Effector memory CD4-positive, alpha-beta T cell (primary cell): ENCODE measurements around the gene ABTB1.
"Not testable (repeated sequence)": the region's sequence is repeated elsewhere in the genome, so short reads cannot be mapped to it uniquely, and the experiment has no call there.

ENCODE experiments used
- DNase-seq, 3 donors: peaks; one replicate each; pipeline ENCODE4 v3.0.0-alpha.2; 2020
- H3K27ac ChIP-seq: 2 replicates; pipeline ENCODE4 v1.7.0; 2013; ENCODE audit warnings: mild to moderate bottlenecking, low read length, moderate library complexity; ENCODE audit not compliant: insufficient read depth, poor library complexity, severe bottlenecking
- H3K27me3 ChIP-seq: replicated peaks from 2 replicates; pipeline ENCODE4 v1.7.0; 2013; ENCODE audit warnings: mild to moderate bottlenecking, low read length; ENCODE audit not compliant: insufficient read depth, control insufficient read depth, poor library complexity, severe bottlenecking
- H3K36me3 ChIP-seq: 2 replicates; pipeline ENCODE4 v1.7.0; 2013; ENCODE audit warnings: mild to moderate bottlenecking, low read length, moderate library complexity; ENCODE audit not compliant: control insufficient read depth, insufficient read depth
- H3K4me1 ChIP-seq: 2 replicates; pipeline ENCODE4 v1.7.0; 2013; ENCODE audit warnings: low read length, mild to moderate bottlenecking; ENCODE audit not compliant: control insufficient read depth, insufficient read depth, poor library complexity, severe bottlenecking
- H3K4me3 ChIP-seq: 2 replicates; pipeline ENCODE4 v1.7.0; 2013; ENCODE audit warnings: low read length, low read depth, mild to moderate bottlenecking; ENCODE audit not compliant: insufficient read depth, poor library complexity, severe bottlenecking
- H3K9me3 ChIP-seq: 2 replicates; pipeline ENCODE4 v1.7.0; 2013; ENCODE audit warnings: mild to moderate bottlenecking, low read length, moderate library complexity; ENCODE audit not compliant: control insufficient read depth

ABTB1 gene

DNA sequence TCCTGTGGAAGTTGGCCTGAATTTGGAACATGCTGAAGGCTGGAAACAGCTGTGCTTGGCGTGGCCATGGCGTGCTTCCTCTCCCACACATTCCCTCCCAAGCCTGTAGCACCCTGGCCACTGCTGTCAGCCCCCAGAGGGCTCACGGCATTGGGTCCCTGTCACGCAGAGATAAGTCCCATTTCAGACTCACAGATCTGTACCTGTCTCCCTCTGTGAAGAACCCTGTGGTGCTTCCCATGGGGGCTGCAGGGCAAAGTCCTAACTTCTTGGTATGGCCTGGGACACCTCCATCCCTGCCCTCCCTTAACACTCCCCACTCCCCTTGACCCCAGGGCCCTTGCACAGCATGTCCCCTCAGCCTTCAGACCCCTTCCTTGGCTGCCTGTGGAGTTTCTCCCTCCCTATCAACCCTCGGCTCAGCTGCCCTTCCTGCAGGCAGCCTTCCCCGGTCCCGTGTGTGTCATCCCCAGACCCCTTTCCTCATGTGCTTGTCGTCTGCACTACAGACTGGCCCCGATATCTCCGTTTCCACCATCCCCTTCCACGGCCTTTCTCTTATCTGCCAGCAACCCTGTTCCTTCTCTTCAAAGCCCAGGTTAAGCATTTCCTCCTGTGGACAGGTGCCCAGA is 28.6 kb downstream of the ABTB1 start:
- no peaks in the 10 kb centered on the region for H3K27me3 ChIP-seq
- no peaks in the 10 kb centered on the region for H3K9me3 ChIP-seq
- no peak overlapping the region for H3K27ac ChIP-seq
- no peak for DNase-seq
- H3K4me3 ChIP-seq, result no peak overlapping the region
- H3K36me3 ChIP-seq, result no peaks in the 10 kb centered on the region
- no peaks in the 10 kb centered on the region for H3K4me1 ChIP-seq

DNA sequence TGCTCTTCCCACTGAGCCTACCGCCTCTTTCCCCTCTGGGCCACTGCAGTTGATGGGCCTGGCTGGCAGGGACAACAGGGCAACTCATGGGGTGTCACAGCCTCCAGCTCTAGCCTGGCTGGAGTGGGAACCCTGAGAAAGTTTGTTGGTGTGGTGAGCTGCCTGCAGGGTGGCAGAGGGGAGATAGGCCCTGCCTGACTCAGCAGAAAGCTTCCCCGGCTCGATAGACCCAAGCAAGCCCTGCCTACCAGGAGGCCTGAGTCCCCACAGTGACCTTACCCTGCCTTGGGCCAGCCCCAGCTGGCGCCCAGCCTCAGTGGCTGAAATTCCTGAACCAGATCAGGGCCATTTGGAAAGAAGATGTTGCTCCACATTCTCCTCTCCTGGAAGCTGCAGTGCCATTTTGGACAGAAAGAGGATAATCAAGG is 29.4 kb downstream of the ABTB1 start:
- no peaks in the 10 kb centered on the region for H3K4me1 ChIP-seq
- H3K4me3 ChIP-seq, result no peak overlapping the region
- DNase-seq, result no peak
- no peak overlapping the region for H3K27ac ChIP-seq
- H3K27me3 ChIP-seq, result no peaks in the 10 kb centered on the region
- H3K36me3 ChIP-seq, result no peaks in the 10 kb centered on the region
- H3K9me3 ChIP-seq, result no peaks in the 10 kb centered on the region

DNA sequence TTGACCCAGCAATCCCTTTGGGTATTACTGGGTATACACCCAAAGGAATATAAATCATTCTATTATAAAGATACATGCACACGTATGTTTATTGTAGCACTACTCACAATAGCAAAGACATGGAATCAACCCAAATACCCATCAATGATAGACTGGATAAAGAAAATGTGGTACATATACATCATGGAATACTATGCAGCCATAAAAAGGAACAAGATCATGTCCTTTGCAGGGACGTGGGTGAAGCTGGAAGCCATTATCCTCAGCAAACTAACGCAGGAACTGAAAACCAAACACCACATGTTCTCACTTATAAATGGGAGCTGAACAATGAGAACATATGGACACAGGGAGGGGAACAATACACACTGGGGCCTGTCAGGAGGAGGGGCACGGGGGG is 32.1 kb downstream of the ABTB1 start:
- not testable (repeated sequence) for DNase-seq, H3K4me3 ChIP-seq, H3K27me3 ChIP-seq, H3K4me1 ChIP-seq, H3K27ac ChIP-seq, H3K36me3 ChIP-seq, H3K9me3 ChIP-seq

DNA sequence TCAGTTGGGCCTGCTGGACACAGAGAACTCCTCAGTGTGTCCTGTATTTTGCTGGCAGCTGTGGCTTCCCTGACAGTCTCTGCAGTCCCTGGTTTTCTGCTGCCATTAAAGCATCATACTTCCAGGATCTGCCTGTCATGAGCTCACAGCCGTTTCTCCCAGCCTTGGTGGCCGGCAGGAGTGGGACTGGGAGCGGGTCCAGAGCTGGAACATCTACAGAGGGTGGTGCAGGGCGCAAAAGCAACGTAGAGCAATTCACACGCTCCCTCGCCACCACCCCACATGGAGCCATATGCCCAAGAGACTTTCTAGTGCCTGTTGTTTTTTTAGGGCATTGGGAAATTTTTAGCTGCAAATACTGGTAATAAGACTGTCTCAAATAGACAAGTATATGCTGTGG is 33.6 kb downstream of the ABTB1 start:
- no peaks in the 10 kb centered on the region for H3K4me1 ChIP-seq
- no peaks in the 10 kb centered on the region for H3K27me3 ChIP-seq
- H3K36me3 ChIP-seq, result no peaks in the 10 kb centered on the region
- H3K4me3 ChIP-seq, result no peak overlapping the region
- H3K27ac ChIP-seq, result no peak overlapping the region
- no peaks in the 10 kb centered on the region for H3K9me3 ChIP-seq
- no peak for DNase-seq

DNA sequence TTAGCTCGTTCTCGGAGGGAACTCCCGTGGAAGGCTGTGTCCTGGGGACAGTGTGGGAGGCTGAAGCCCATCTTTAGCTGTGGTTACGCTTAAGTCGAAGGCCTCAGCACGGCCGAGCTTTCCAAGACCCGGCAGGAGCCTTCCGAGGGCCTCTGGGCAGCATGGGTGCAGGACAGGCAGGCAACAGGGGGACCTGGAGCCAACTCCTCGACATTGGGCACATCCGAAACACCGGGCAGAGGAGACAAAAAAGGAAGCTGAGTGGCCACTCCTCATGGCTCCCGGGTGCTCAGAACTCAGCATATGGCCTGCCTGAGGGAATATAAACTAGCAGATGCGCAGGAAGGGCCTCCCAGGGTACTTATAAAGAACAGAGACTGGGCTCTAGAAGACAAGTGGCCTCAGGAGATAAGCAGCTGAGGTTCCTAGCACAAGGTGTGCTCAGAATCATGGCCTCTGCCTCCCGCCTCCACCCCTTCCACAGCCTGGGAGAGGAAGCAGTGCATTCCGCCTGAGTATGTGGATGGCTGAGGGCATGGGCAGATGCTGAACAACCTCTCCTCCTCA is 34.1 kb downstream of the ABTB1 start:
- Histone ChIP-seq H3K36me3 (no peaks in the 10 kb centered on the region), H3K9me3 (no peaks in the 10 kb centered on the region), H3K27me3 (no peaks in the 10 kb centered on the region), H3K4me1 (no peaks in the 10 kb centered on the region), H3K4me3 (no peak overlapping the region), H3K27ac (no peak overlapping the region)
- no peak for DNase-seq

DNA sequence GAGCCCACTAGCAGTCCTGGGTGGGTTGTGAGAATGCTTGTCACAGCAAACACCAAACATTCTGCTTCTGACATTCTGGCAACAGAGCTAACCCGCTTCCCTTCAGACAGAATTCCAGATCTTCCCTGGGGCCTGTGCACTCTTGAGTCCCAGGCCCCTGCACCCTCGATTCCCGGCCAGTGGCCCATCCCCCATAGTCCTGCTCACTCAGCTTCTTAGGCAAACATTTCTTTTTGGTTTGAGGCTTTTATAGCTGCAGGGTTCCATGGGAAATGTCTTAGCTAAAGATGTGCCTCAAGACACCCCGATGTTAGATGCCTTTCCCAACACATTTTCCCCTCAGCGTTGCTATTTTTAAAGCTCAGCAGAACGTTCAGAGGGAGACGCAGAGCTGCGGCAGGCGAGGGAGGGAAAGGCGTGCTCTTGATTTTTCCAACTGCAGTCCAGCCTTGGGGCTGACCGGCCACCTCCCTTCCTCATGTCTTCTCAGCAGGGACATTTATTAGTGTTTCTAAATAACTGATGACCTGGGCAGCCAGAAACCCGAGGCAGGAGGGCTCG is 35.2 kb downstream of the ABTB1 start:
- no peak for DNase-seq
- Histone ChIP-seq H3K36me3 (no peaks in the 10 kb centered on the region), H3K27ac (no peak overlapping the region), H3K9me3 (no peaks in the 10 kb centered on the region), H3K4me1 (no peaks in the 10 kb centered on the region), H3K4me3 (no peak overlapping the region), H3K27me3 (no peaks in the 10 kb centered on the region)

DNA sequence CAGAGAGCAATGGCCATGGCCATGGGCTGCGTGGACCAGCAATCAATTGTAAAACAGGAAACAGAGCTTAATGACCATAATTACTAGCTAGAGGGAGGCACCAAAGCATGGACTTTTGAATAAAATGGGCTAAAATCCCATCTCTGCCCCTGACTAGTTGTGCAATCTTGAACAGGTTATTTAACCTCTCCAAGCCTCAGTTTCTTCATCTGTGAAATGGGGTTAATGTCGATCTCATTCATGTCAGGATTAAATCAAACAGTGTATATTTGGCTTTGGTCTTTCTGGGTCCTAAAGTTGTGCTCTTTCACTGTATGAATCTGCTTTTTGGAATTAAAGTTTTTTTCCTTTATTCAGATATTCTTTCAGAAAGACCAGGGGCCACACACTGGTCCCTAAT is 36.1 kb downstream of the ABTB1 start:
- H3K27me3 ChIP-seq, result no peaks in the 10 kb centered on the region

DNA sequence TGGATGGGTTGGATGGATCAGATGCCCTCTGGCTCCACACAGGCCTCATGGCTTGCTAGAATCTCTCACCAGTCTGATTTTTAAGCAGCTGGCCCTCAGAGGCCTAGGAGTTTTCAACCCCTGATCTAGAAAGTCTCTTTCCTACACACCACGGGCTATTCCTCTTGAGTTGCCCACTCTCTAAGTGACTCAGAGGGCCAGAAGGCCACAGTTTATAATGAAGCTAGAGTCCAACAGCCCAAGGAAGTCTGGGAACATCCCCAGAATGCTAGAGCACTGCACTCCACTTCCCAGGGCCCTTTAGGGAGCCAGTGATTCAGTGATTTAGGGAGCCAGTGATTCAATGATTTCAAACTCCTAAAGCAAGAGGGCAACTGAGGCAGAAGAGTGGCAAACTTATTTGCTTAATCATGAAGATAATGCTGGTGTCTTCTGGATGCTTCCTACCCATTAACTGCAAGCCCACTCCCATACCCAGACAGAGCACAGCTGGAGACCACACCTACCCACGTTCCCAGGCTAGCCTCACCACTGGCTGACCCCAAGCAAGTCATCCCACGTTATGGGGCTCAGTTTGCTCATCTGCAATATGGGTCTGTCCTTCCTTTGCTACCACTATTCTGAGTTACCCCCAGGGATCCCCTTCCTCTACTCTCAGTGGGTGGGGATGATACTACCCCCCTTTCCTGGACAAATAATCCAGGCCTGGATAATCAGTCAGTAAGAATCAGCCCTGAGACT is 36.7 kb downstream of the ABTB1 start:
- H3K9me3 ChIP-seq, result no peaks in the 10 kb centered on the region
- no peak overlapping the region for H3K27ac ChIP-seq
- H3K36me3 ChIP-seq, result no peaks in the 10 kb centered on the region
- H3K4me3 ChIP-seq, result no peak overlapping the region
- no peaks in the 10 kb centered on the region for H3K27me3 ChIP-seq
- no peaks in the 10 kb centered on the region for H3K4me1 ChIP-seq
- DNase-seq, result no peak

More for the DNA sequence above, 36.1 kb downstream of the ABTB1 start:
- Histone ChIP-seq H3K4me3 (no peak overlapping the region), H3K36me3 (no peaks in the 10 kb centered on the region), H3K27ac (no peak overlapping the region), H3K9me3 (no peaks in the 10 kb centered on the region), H3K4me1 (no peaks in the 10 kb centered on the region)
- DNase-seq, result no peak

DNA sequence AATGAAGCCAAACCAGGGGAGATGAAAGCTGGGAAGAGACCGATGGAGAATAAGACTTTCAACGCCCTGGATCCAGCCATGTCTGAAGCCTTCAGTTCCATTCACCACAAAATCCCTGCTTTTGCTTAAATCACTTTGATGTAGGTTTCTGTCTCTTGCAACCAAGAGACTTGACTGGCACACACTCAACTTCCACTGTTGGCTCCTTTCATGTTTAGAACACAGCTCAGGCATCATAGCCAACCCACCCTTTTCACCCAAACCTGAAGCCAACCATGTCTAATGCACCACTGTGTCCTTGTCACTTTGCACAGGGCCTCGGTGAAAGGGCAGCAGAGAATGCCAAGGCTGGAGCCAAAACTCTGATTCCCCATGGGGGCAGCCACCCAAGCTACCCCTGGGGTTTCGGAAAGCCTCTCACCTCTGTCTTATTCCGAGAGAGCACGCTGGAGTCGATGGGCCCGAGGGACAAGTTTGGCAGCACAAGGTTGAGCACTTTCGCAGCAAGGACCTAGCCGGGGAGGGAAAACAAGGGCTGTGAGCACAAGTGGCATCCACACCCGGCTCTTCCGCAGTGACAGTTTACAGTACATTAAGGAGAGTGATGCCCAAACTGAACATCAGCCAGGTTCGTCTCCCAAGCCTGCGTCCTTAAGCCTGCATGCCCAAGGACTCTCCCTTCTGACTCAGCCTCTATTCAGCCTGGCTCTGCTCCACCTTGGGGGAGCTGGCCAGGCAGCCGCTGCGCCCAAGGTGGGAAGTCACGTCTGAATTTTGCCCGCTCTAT is 37.6 kb downstream of the ABTB1 start:
- Histone ChIP-seq H3K27ac (no peak overlapping the region), H3K4me3 (no peak overlapping the region), H3K4me1 (no peaks in the 10 kb centered on the region), H3K27me3 (no peaks in the 10 kb centered on the region), H3K9me3 (no peaks in the 10 kb centered on the region), H3K36me3 (no peaks in the 10 kb centered on the region)
- DNase-seq, result no peak
